Measurements from ENCODE around the gene HMX3.

Gene HMX3

DNA sequence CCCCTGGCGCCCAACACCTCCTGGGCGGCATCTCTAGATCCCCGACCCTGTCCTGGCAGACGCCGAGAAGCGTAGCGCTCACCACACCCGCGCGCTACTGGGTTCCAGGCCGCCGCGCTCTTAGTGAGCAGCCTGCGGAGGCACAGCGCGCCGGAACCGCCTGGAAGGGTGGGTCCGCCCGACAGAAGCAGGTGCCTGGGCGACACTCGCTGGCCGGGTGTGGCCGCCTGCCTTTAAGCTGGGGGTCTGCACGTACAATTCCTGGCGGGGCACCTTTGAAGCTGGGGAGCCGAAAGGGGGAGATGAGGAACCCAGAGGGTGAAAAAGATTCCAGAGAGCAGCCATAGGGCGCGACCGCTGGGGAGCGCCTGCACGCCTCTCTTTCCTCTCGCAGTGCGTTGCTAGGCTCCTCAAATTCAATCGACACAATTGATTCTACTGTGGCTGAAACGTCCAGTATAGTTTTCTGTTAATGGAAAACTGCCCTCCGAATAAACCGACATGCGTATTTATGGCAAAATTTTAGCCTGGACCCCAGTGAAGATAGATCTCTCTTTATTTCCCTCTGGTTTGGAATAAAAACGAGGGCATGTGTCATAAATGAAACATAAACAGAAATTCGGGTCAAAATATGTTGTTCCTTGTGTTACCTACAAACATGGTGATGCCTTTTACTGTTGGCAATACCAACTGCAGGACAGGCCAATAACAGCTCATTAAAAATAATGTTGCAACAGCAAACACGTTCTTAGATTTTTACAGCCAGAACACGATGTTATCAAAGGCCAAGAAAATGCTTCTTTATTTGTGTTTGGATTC is 4.6 kb downstream of the HMX3 start:
- H3K4me3 ChIP-seq (ENCODE audit: low read depth, low read length): peak overlapping the region; percentile 77
- TF ChIP-seq, protein P1, sequence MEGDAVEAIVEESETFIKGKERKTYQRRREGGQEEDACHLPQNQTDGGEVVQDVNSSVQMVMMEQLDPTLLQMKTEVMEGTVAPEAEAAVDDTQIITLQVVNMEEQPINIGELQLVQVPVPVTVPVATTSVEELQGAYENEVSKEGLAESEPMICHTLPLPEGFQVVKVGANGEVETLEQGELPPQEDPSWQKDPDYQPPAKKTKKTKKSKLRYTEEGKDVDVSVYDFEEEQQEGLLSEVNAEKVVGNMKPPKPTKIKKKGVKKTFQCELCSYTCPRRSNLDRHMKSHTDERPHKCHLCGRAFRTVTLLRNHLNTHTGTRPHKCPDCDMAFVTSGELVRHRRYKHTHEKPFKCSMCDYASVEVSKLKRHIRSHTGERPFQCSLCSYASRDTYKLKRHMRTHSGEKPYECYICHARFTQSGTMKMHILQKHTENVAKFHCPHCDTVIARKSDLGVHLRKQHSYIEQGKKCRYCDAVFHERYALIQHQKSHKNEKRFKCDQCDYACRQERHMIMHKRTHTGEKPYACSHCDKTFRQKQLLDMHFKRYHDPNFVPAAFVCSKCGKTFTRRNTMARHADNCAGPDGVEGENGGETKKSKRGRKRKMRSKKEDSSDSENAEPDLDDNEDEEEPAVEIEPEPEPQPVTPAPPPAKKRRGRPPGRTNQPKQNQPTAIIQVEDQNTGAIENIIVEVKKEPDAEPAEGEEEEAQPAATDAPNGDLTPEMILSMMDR (IDR thresholded peaks at IDR 0.05; ENCODE audit: borderline replicate concordance, insufficient read depth, low read depth, low read length): peak; percentile 12; the same call in 1 of the 2 replicates

- TF ChIP-seq, protein P1 (IDR thresholded peaks at IDR 0.05; ENCODE audit: borderline replicate concordance, insufficient read depth, low read depth, low read length): no peak
- H3K4me3 ChIP-seq (ENCODE audit: low read depth, low read length): no peak overlapping the region
Measured at GRCh38 chr10:123140983-123141390, 5.2 kb downstream of the HMX3 start.

GRCh38 chr10:123141791-123142700 is 6.3 kb downstream of the HMX3 start:
- H3K4me3 ChIP-seq (ENCODE audit: low read depth, low read length): peak overlapping the region; percentile 40
- TF ChIP-seq, protein P1 (IDR thresholded peaks at IDR 0.05; ENCODE audit: borderline replicate concordance, insufficient read depth, low read depth, low read length): no peak

GRCh38 chr10:123142701-123143161 is 7.0 kb downstream of the HMX3 start:
- TF ChIP-seq, protein P1 (IDR thresholded peaks at IDR 0.05; ENCODE audit: borderline replicate concordance, insufficient read depth, low read depth, low read length): no peak
- H3K4me3 ChIP-seq (ENCODE audit: low read depth, low read length): peak overlapping the region; percentile 40

DNA sequence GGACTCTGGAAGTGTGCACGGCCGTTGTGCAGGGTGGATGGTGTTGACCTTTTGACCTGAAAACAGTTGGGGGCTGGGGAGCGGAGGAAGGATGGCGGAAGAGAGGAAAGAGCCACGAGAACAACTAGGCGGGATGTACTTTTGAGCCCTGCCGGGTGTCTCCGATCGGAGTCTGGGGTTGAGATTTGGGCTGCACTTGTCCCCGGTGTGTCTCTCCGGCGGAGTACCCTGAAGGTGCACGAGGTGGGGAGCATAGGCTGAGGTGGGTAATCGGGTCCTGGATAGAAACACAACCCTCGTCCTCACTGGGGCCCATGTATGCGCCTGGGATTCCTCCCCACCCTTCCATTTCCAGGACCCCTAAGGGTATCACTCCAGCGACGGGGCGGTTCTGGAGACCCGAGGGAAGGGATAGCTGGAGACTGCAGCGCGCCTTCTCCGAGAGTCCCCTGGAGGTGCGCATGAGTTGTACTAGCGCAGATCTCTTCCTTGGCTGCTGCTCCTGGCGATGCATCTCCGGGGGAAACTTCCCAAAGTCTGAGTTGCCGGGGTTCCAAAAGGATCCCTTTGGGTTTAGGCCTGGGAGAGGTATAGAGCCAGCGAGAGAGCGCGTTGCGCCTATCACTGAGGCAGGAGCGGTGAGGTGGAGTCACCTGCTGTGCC is 7.5 kb downstream of the HMX3 start:
- H3K4me3 ChIP-seq (ENCODE audit: low read depth, low read length): peak overlapping the region; percentile 40
- TF ChIP-seq, protein P1 (IDR thresholded peaks at IDR 0.05; ENCODE audit: borderline replicate concordance, insufficient read depth, low read depth, low read length): no peak

DNA sequence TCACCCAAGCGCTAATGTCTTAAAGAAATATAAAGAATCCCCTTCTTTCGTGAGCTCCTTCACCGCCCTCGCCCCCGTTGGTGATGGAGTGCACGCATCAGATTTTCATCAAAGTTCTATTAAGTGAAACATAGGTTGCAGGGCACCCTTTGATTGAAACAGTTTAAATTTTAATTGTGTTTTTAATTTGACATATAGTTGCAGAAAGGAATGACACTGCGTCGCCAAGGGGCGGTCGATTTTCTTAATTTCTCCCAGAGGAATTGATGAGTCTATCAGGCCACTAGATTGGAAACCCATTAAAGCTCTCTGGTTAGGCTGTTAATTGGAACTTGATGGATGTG is 8.0 kb downstream of the HMX3 start:
- TF ChIP-seq, protein P1 (IDR thresholded peaks at IDR 0.05; ENCODE audit: borderline replicate concordance, insufficient read depth, low read depth, low read length): no peak
- H3K4me3 ChIP-seq (ENCODE audit: low read depth, low read length): peak overlapping the region; percentile 24

All from GM12875 (cell line).